ENCODE data around the gene C12orf76. TPM values are rescaled to one million over a fixed set of nuclear protein-coding genes. Genes with fewer than 3 reads are reported as not detected.

C12orf76 gene
- total and polyA plus RNA-seq, 2 of the 13 experiments (the other 11 are each of a cell fraction or from before 2014, with no cell fraction given): 15.8 to 38.4 TPM

- TF ChIP-seq CBX5 (CRISPR knock-in tag; IDR thresholded peaks at IDR 0.05; ENCODE audit: borderline replicate concordance) (no peak; the same call in 1 of the 2 replicates), ASH2L (IDR thresholded peaks at IDR 0.05; ENCODE audit: insufficient read length, low read depth, low read length) (no peak)
These were observed 42.2 kb upstream of the C12orf76 start (continued) for GRCh38 chr12:110090266-110091135.

GRCh38 chr12:110088936-110089335, 40.6 kb upstream of the C12orf76 start:
- Histone ChIP-seq H2AFZ (ENCODE audit: low read length) (peak overlapping the region; percentile 31), H3K27me3 (ENCODE audit: control insufficient read depth in 1 of 2, insufficient read depth in 2 of 2, low read length in 2 of 2) (no peaks in the 10 kb centered on the region), H3K27ac (ENCODE audit: extremely low read length, insufficient read depth, low read length) (no peak overlapping the region), H3K4me1 (ENCODE audit: insufficient read depth, low read length) (peaks cover 75% of the 10 kb centered on the region), H4K20me1 (ENCODE audit: insufficient read depth, low read length) (no peaks in the 10 kb centered on the region), H3K4me2 (ENCODE audit: low read depth, low read length) (no peak overlapping the region), H3K4me3 (replicated peaks in 1 of 3; ENCODE audit: insufficient read depth in 1 of 3, low read depth in 2 of 3, low read length in 3 of 3) (no peak overlapping the region), H3K9me3 (ENCODE audit: low read length) (no peaks in the 10 kb centered on the region), H3K36me3 (replicated peaks in 1 of 2; ENCODE audit: control insufficient read depth in 1 of 2, insufficient read depth in 2 of 2, low read length in 2 of 2) (no peaks in the 10 kb centered on the region), H3K79me2 (ENCODE audit: insufficient read depth, low read length) (no peaks in the 10 kb centered on the region), H3K9ac (ENCODE audit: insufficient read depth, low read depth, low read length) (no peak overlapping the region)
- no TSS peak for BruUV-seq (replicated peaks)
- DNase-seq (ENCODE audit: low spot score): no peak
- intact Hi-C loops (cut with micrococcal nuclease; ENCODE audit: unreplicated experiment) (no loop called here), in situ Hi-C loops (cut with HindIII; ENCODE audit: extremely low pct_ligation_motif_present, low pct_unique_long_range_greater_than_20kb) (no loop called here)
- POLR2A ChIA-PET: interaction anchor here (0.6 to 3.8 kb wide), 3 partner anchors 9 to 197 kb away, joined by 3 to 56 read pairs (median 4); no protein-coding TSS in a partner anchor
- WGBS (ENCODE audit: low lambda C conversion rate): 86% methylated on average over 5 of the region's 5 CpGs
- FAIRE-seq: no peak
- no peak for ATAC-seq
- CTCF ChIA-PET (ENCODE audit: low intra/inter-chr PET ratio, low total read pairs): no interaction called here
- no peak for TF ChIP-seq RNF219 (CRISPR knock-in tag; IDR thresholded peaks at IDR 0.05)
- TF ChIP-seq ZBTB3 (CRISPR knock-in tag; IDR thresholded peaks at IDR 0.05; ENCODE audit: borderline replicate concordance, low read depth): no peak
- TF ChIP-seq NCOA1 (CRISPR knock-in tag; IDR thresholded peaks at IDR 0.05): no peak
- TF ChIP-seq GMEB1 (CRISPR knock-in tag; IDR thresholded peaks at IDR 0.05; ENCODE audit: borderline replicate concordance): no peak
- no peak for TF ChIP-seq KAT7 (CRISPR knock-in tag; IDR thresholded peaks at IDR 0.05; ENCODE audit: borderline replicate concordance)
- TF ChIP-seq ZNF224 (CRISPR knock-in tag; IDR thresholded peaks at IDR 0.05): no peak
- TF ChIP-seq KLF11 (CRISPR knock-in tag; IDR thresholded peaks at IDR 0.05): no peak
- no peak for TF ChIP-seq ZFP36L2 (CRISPR knock-in tag; IDR thresholded peaks at IDR 0.05)
- no peak for TF ChIP-seq ZNF891 (CRISPR knock-in tag; IDR thresholded peaks at IDR 0.05)
- TF ChIP-seq ETS1 (CRISPR knock-in tag; IDR thresholded peaks at IDR 0.05): no peak
- no peak for TF ChIP-seq ZBTB1 (CRISPR knock-in tag; IDR thresholded peaks at IDR 0.05; ENCODE audit: borderline replicate concordance)
- TF ChIP-seq MLLT10 (CRISPR knock-in tag; IDR thresholded peaks at IDR 0.05): no peak
- TF ChIP-seq HNRNPH1 (optimal IDR thresholded peaks at IDR 0.05; ENCODE audit: low read depth, low read length): no peak
- no peak for TF ChIP-seq FOXC1 (CRISPR knock-in tag; IDR thresholded peaks at IDR 0.05; ENCODE audit: borderline replicate concordance)
- TF ChIP-seq ZNF501 (CRISPR knock-in tag; IDR thresholded peaks at IDR 0.05): no peak

All from HepG2 (cell line).